Effector memory CD4-positive, alpha-beta T cell (primary cell): ENCODE results near the gene NCDN.
"Not testable (repeated sequence)": the region's sequence is repeated elsewhere in the genome, so short reads cannot be mapped to it uniquely, and the experiment has no call there.

Experiments used
- DNase-seq, 3 donors: peaks; one replicate each; pipeline ENCODE4 v3.0.0-alpha.2; 2020
- H3K27ac ChIP-seq: 2 replicates; pipeline ENCODE4 v1.7.0; 2013; ENCODE audit warnings: mild to moderate bottlenecking, low read length, moderate library complexity; ENCODE audit not compliant: insufficient read depth, poor library complexity, severe bottlenecking
- H3K27me3 ChIP-seq: replicated peaks from 2 replicates; pipeline ENCODE4 v1.7.0; 2013; ENCODE audit warnings: mild to moderate bottlenecking, low read length; ENCODE audit not compliant: insufficient read depth, control insufficient read depth, poor library complexity, severe bottlenecking
- H3K36me3 ChIP-seq: 2 replicates; pipeline ENCODE4 v1.7.0; 2013; ENCODE audit warnings: mild to moderate bottlenecking, low read length, moderate library complexity; ENCODE audit not compliant: control insufficient read depth, insufficient read depth
- H3K4me1 ChIP-seq: 2 replicates; pipeline ENCODE4 v1.7.0; 2013; ENCODE audit warnings: low read length, mild to moderate bottlenecking; ENCODE audit not compliant: control insufficient read depth, insufficient read depth, poor library complexity, severe bottlenecking
- H3K4me3 ChIP-seq: 2 replicates; pipeline ENCODE4 v1.7.0; 2013; ENCODE audit warnings: low read length, low read depth, mild to moderate bottlenecking; ENCODE audit not compliant: insufficient read depth, poor library complexity, severe bottlenecking
- H3K9me3 ChIP-seq: 2 replicates; pipeline ENCODE4 v1.7.0; 2013; ENCODE audit warnings: mild to moderate bottlenecking, low read length, moderate library complexity; ENCODE audit not compliant: control insufficient read depth

The NCDN gene

GRCh38 chr1:35570589-35571137 lies 13.1 kb downstream of the NCDN start:
- H3K4me1 ChIP-seq, result no peaks in the 10 kb centered on the region

GRCh38 chr1:35571263-35571662 lies 13.7 kb downstream of the NCDN start:
- Histone ChIP-seq H3K9me3 (no peaks in the 10 kb centered on the region), H3K27ac (no peak overlapping the region), H3K36me3 (no peaks in the 10 kb centered on the region), H3K4me1 (peaks cover under 1% of the 10 kb centered on the region), H3K4me3 (no peak overlapping the region), H3K27me3 (no peaks in the 10 kb centered on the region)
- DNase-seq, result no peak

More at GRCh38 chr1:35570589-35571137, 13.1 kb downstream of the NCDN start:
- H3K27ac ChIP-seq, result no peak overlapping the region
- H3K27me3 ChIP-seq, result no peaks in the 10 kb centered on the region
- no peak overlapping the region for H3K4me3 ChIP-seq
- DNase-seq, result no peak
- H3K36me3 ChIP-seq, result no peaks in the 10 kb centered on the region
- no peaks in the 10 kb centered on the region for H3K9me3 ChIP-seq

GRCh38 chr1:35572296-35572695 lies 14.7 kb downstream of the NCDN start:
- H3K9me3 ChIP-seq, result no peaks in the 10 kb centered on the region
- no peak overlapping the region for H3K4me3 ChIP-seq
- no peak overlapping the region for H3K27ac ChIP-seq
- no peaks in the 10 kb centered on the region for H3K27me3 ChIP-seq
- DNase-seq, result no peak
- peaks cover 11% of the 10 kb centered on the region for H3K4me1 ChIP-seq
- H3K36me3 ChIP-seq, result no peaks in the 10 kb centered on the region

GRCh38 chr1:35573198-35574124 lies 15.9 kb downstream of the NCDN start, which contains the start of gene TFAP2E:
Gene TFAP2E, plus strand, starts transcription at chr1:35573314. Its CDS starts 264 bp downstream, at chr1:35573578.
- Histone ChIP-seq H3K27me3 (no peaks in the 10 kb centered on the region), H3K9me3 (no peaks in the 10 kb centered on the region), H3K36me3 (no peaks in the 10 kb centered on the region), H3K4me1 (peaks cover 20% of the 10 kb centered on the region), H3K4me3 (peak within 1 kb of the TSS; percentile 10), H3K27ac (no peak within 1 kb of the TSS)
- DNase-seq, result no peak

- H3K4me1 ChIP-seq, result peaks cover 22% of the 10 kb centered on the region
- H3K9me3 ChIP-seq, result no peaks in the 10 kb centered on the region
- H3K36me3 ChIP-seq, result no peaks in the 10 kb centered on the region
- DNase-seq, result no peak
- H3K27me3 ChIP-seq, result no peaks in the 10 kb centered on the region
- no peak overlapping the region for H3K27ac ChIP-seq
- H3K4me3 ChIP-seq, result no peak overlapping the region
These were observed 16.6 kb downstream of the NCDN start for GRCh38 chr1:35574125-35574654.

GRCh38 chr1:35574655-35575415 lies 17.2 kb downstream of the NCDN start:
- Histone ChIP-seq H3K27me3 (no peaks in the 10 kb centered on the region), H3K4me1 (peaks cover 22% of the 10 kb centered on the region), H3K4me3 (no peak overlapping the region), H3K9me3 (no peaks in the 10 kb centered on the region), H3K27ac (no peak overlapping the region), H3K36me3 (no peaks in the 10 kb centered on the region)
- DNase-seq, result no peak

- no peak for DNase-seq
- Histone ChIP-seq H3K4me3 (no peak overlapping the region), H3K9me3 (no peaks in the 10 kb centered on the region), H3K4me1 (peaks cover 22% of the 10 kb centered on the region), H3K27ac (no peak overlapping the region), H3K27me3 (no peaks in the 10 kb centered on the region), H3K36me3 (no peaks in the 10 kb centered on the region)
These were observed 17.9 kb downstream of the NCDN start for GRCh38 chr1:35575416-35575958.

- H3K9me3 ChIP-seq, result no peaks in the 10 kb centered on the region
- DNase-seq, result no peak
- H3K4me3 ChIP-seq, result no peak overlapping the region
- no peaks in the 10 kb centered on the region for H3K27me3 ChIP-seq
- no peak overlapping the region for H3K27ac ChIP-seq
- H3K36me3 ChIP-seq, result no peaks in the 10 kb centered on the region
- peaks cover 22% of the 10 kb centered on the region for H3K4me1 ChIP-seq
These were observed 18.6 kb downstream of the NCDN start for GRCh38 chr1:35576061-35576765.

GRCh38 chr1:35576766-35577070 lies 19.1 kb downstream of the NCDN start:
- not testable (repeated sequence) for DNase-seq, H3K27me3 ChIP-seq, H3K36me3 ChIP-seq, H3K9me3 ChIP-seq, H3K27ac ChIP-seq
- Histone ChIP-seq H3K4me1 (peaks cover 22% of the 10 kb centered on the region), H3K4me3 (peak overlapping the region; percentile 59)
